H9 (cell line): ENCODE measurements around the gene BBC3. TPM values are rescaled to one million over a fixed set of nuclear protein-coding genes. Genes with fewer than 3 reads are reported as not detected.

ENCODE experiments used
- DNase-seq: peaks from one replicate; pipeline ENCODE4 v3.0.0-alpha.2; 2017
- H2AFZ ChIP-seq: one replicate; pipeline ENCODE4 v1.6.1; 2013; ENCODE audit warnings: mild to moderate bottlenecking, low read length, control low read depth, moderate library complexity
- H2AK5ac ChIP-seq: 2 replicates; pipeline ENCODE4 v1.6.1; 2013; ENCODE audit warnings: low read length, control low read depth, mixed read lengths; ENCODE audit not compliant: insufficient read length
- H2BK120ac ChIP-seq: one replicate; pipeline ENCODE4 v1.6.1; 2013; ENCODE audit warnings: low read depth, mild to moderate bottlenecking, low read length, control low read depth, inconsistent platforms; ENCODE audit not compliant: poor library complexity, severe bottlenecking
- H2BK12ac ChIP-seq: 2 replicates; pipeline ENCODE4 v1.6.1; 2013; ENCODE audit warnings: low read length, control low read depth, mixed read lengths, low read depth; ENCODE audit not compliant: insufficient read length
- H2BK15ac ChIP-seq: 2 replicates; pipeline ENCODE4 v1.6.1; 2013; ENCODE audit warnings: low read depth, low read length, control low read depth
- H2BK20ac ChIP-seq: one replicate; pipeline ENCODE4 v1.6.1; 2013; ENCODE audit warnings: low read depth, mild to moderate bottlenecking, low read length, control low read depth, inconsistent platforms; ENCODE audit not compliant: poor library complexity, severe bottlenecking
- H2BK5ac ChIP-seq: 2 replicates; pipeline ENCODE4 v1.6.1; 2013; ENCODE audit warnings: low read length, control low read depth, mixed read lengths; ENCODE audit not compliant: insufficient read length
- H3K14ac ChIP-seq: 2 replicates; pipeline ENCODE4 v1.6.1; 2013; ENCODE audit warnings: low read length, control low read depth; ENCODE audit not compliant: insufficient read depth
- H3K18ac ChIP-seq: 2 replicates; pipeline ENCODE4 v1.6.1; 2013; ENCODE audit warnings: low read depth, mild to moderate bottlenecking, mixed read lengths, low read length, control low read depth; ENCODE audit not compliant: insufficient read length
- H3K23ac ChIP-seq: 2 replicates; pipeline ENCODE4 v1.6.1; 2013; ENCODE audit warnings: low read length, control low read depth, mixed read lengths, low read depth; ENCODE audit not compliant: insufficient read length
- H3K23me2 ChIP-seq: 2 replicates; pipeline ENCODE4 v1.6.1; 2013; ENCODE audit warnings: low read depth, mild to moderate bottlenecking, mixed read lengths, low read length, control low read depth; ENCODE audit not compliant: insufficient read length, poor library complexity, severe bottlenecking
- H3K27ac ChIP-seq: 2 replicates; pipeline ENCODE4 v1.5.1; 2013; ENCODE audit warnings: low read length, control low read depth, mixed read lengths, low read depth; ENCODE audit not compliant: insufficient read length
- H3K27me3 ChIP-seq: 2 replicates; pipeline ENCODE4 v1.6.1; 2013; ENCODE audit warnings: low read length, control low read depth, inconsistent platforms; ENCODE audit not compliant: insufficient read depth
- H3K4ac ChIP-seq: 2 replicates; pipeline ENCODE4 v1.6.1; 2013; ENCODE audit warnings: low read depth, mild to moderate bottlenecking, control low read depth, inconsistent platforms, low read length, moderate library complexity
- H3K4me1 ChIP-seq: 2 replicates; pipeline ENCODE4 v1.6.1; 2013; ENCODE audit warnings: low read length, control low read depth, inconsistent platforms; ENCODE audit not compliant: insufficient read depth
- H3K4me2 ChIP-seq: 2 replicates; pipeline ENCODE4 v1.6.1; 2013; ENCODE audit warnings: low read length, control low read depth, mixed read lengths; ENCODE audit not compliant: insufficient read length, insufficient read depth
- H3K56ac ChIP-seq: 2 replicates; pipeline ENCODE4 v1.6.1; 2013; ENCODE audit warnings: low read depth, mild to moderate bottlenecking, mixed read lengths, low read length, control low read depth; ENCODE audit not compliant: insufficient read length
- H3K79me1 ChIP-seq: 2 replicates; pipeline ENCODE4 v1.6.1; 2013; ENCODE audit warnings: low read depth, mild to moderate bottlenecking, moderate library complexity, low read length, control low read depth, inconsistent platforms; ENCODE audit not compliant: insufficient read depth, poor library complexity, severe bottlenecking
- H3K79me2 ChIP-seq: 2 replicates; pipeline ENCODE4 v1.6.1; 2013; ENCODE audit warnings: low read length, control low read depth, inconsistent platforms; ENCODE audit not compliant: insufficient read depth
- H3K9ac ChIP-seq: 2 replicates; pipeline ENCODE4 v1.6.1; 2013; ENCODE audit warnings: low read length, control low read depth, mixed read lengths; ENCODE audit not compliant: insufficient read length; ENCODE audit errors: extremely low read depth
- H3K9me3 ChIP-seq: one replicate; pipeline ENCODE4 v1.6.1; 2013; ENCODE audit warnings: low read depth, low read length, inconsistent platforms; ENCODE audit not compliant: control insufficient read depth
- H3T11ph ChIP-seq: one replicate; pipeline ENCODE4 v1.6.1; 2013; ENCODE audit warnings: mild to moderate bottlenecking, low read length, control low read depth, inconsistent platforms
- H4K20me1 ChIP-seq: one replicate; pipeline ENCODE4 v1.6.1; 2013; ENCODE audit not compliant: control insufficient read depth, insufficient read length, insufficient read depth
- H4K5ac ChIP-seq: 2 replicates; pipeline ENCODE4 v1.6.1; 2013; ENCODE audit warnings: low read depth, mild to moderate bottlenecking, mixed read lengths, low read length, control low read depth; ENCODE audit not compliant: insufficient read length
- H4K8ac ChIP-seq: replicated peaks from 2 replicates; pipeline ENCODE4 v1.6.1; 2013; ENCODE audit warnings: low read length, control low read depth, mixed read lengths, low read depth; ENCODE audit not compliant: insufficient read length
- H4K91ac ChIP-seq: 2 replicates; pipeline ENCODE4 v1.6.1; 2013; ENCODE audit warnings: low read depth, mild to moderate bottlenecking, moderate library complexity, mixed read lengths, low read length, control low read depth; ENCODE audit not compliant: insufficient read length
- H3K27ac Mint-ChIP-seq, 3 experiments: 2 replicates in 2 of 3; 3 replicates in 1 of 3; pipeline ENCODE4 v1.8.0; 2020 to 2021; ENCODE audit warnings: mixed read lengths in 3 of 3, mild to moderate bottlenecking in 1 of 3, moderate library complexity in 1 of 3
- H3K27me3 Mint-ChIP-seq: 2 replicates; pipeline ENCODE4 v1.8.0; 2021; ENCODE audit warnings: low read depth, mild to moderate bottlenecking, moderate library complexity, mixed read lengths
- H3K36me3 Mint-ChIP-seq, 3 experiments: 2 replicates in 2 of 3; 3 replicates in 1 of 3; pipeline ENCODE4 v1.8.0; 2020 to 2021; ENCODE audit warnings: low read depth in 3 of 3, mixed read lengths in 3 of 3; ENCODE audit not compliant: insufficient read depth in 1 of 3
- H3K4me1 Mint-ChIP-seq, 2 experiments: 2 replicates each; pipeline ENCODE4 v1.8.0; 2020; ENCODE audit warnings: mixed read lengths in 2 of 2
- H3K4me3 Mint-ChIP-seq, 2 experiments: 2 replicates in 1 of 2; 3 replicates in 1 of 2; pipeline ENCODE4 v1.8.0; 2020 to 2021; ENCODE audit warnings: mild to moderate bottlenecking in 2 of 2, mixed read lengths in 2 of 2, moderate library complexity in 1 of 2
- H3K9me3 Mint-ChIP-seq, 2 experiments: 2 replicates in 1 of 2; 3 replicates in 1 of 2; pipeline ENCODE4 v1.8.0; 2020; ENCODE audit warnings: mild to moderate bottlenecking in 2 of 2, mixed read lengths in 2 of 2, moderate library complexity in 1 of 2
- CTCF ChIP-seq: fragments of 200-600 bp; sonication (generic); conservative IDR thresholded peaks from 3 replicates; pipeline ENCODE4 v1.8.0; 2021; ENCODE audit warnings: antibody characterized with exemption, mild to moderate bottlenecking
- WGBS: extraction: QIAGEN DNeasy Blood & Tissue Kit; methylation state at CpG from one replicate; pipeline ENCODE4 v1.1.7; 2013; ENCODE audit warnings: missing lambda C conversion rate, low lambda C conversion rate, mixed read lengths; ENCODE audit not compliant: insufficient read length; ENCODE audit errors: extremely low coverage; 5-methylcytosine and 5-hydroxymethylcytosine counted together
- total RNA-seq: library from RNA; stranded (reverse); gene quantifications from 2 replicates; pipeline ENCODE4 v1.2.1, GENCODE V29; 2021

The BBC3 gene
- total RNA-seq, 1 experiment from 2014 or later, result 23.2 TPM

GRCh38 chr19:47243364-47243775, 12.4 kb upstream of the BBC3 start:
- Histone ChIP-seq H2AK5ac (no peak overlapping the region), H3K18ac (peak overlapping the region; percentile 43), H2BK120ac (no peak overlapping the region), H3K9ac (no peak overlapping the region), H3K23ac (no peak overlapping the region), H3K23me2 (peaks cover 14% of the 10 kb centered on the region), H4K20me1 (no peaks in the 10 kb centered on the region), H3K4me2 (peak overlapping the region; percentile 31), H3K79me1 (no peaks in the 10 kb centered on the region), H2BK12ac (no peak overlapping the region), H3K14ac (no peak overlapping the region), H3K9me3 (no peaks in the 10 kb centered on the region), H4K8ac (no peak overlapping the region), H3K27ac (no peak overlapping the region), H3K79me2 (no peaks in the 10 kb centered on the region), H3K4ac (no peak overlapping the region), H3T11ph (no peak overlapping the region), H2BK5ac (no peak overlapping the region), H3K56ac (no peak overlapping the region), H2AFZ (no peak overlapping the region), H4K91ac (no peak overlapping the region), H3K4me1 (peaks cover 3% of the 10 kb centered on the region; the same call in 1 of the 2 replicates), H3K27me3 (peaks cover 2% of the 10 kb centered on the region; the same call in 1 of the 2 replicates), H4K5ac (no peak overlapping the region), H2BK15ac (no peak overlapping the region), H2BK20ac (no peak overlapping the region)
- Mint-ChIP-seq H3K4me3 (peak overlapping the region; percentile 63 to 77), H3K27me3 (peaks cover 23% of the 10 kb centered on the region), H3K9me3 (peaks cover 0 to 3% of the 10 kb centered on the region in 2 experiments; a peak in 1 of 5 replicates), H3K36me3 (no peaks in the 10 kb centered on the region; a peak in 1 of 7 replicates), H3K27ac (peak overlapping the region in 2 of 3 experiments; percentile 7 to 38; a peak in 3 of 7 replicates), H3K4me1 (peaks cover 17 to 25% of the 10 kb centered on the region in 2 experiments)
- no peak for DNase-seq
- no CpG with 5 or more reads among the region's 9 CpGs for WGBS
- TF ChIP-seq CTCF, result no peak
